Lower leg skin (tissue), 3 donors: ENCODE data around the gene GLT6D1.
"Not testable (repeated sequence)": the region's sequence is repeated elsewhere in the genome, so short reads cannot be mapped to it uniquely, and the experiment has no call there.

Experiments
- POLR2A ChIP-seq, 2 donors: fragments of 450-650 bp; IDR thresholded peaks; one replicate each; pipeline ENCODE4 v1.6.1; 2016 to 2017; ENCODE audit warnings: antibody characterized with exemption in 2 of 2, mild to moderate bottlenecking in 1 of 2, moderate library complexity in 1 of 2
- TF ChIP-seq, protein P1 (sequence below), 3 donors: fragments of 450-650 bp; IDR thresholded peaks; one replicate each; pipeline ENCODE4 v1.5.1; 2016; ENCODE audit warnings: antibody characterized with exemption in 3 of 3, mild to moderate bottlenecking in 3 of 3, moderate library complexity in 2 of 3

- TF ChIP-seq POLR2A (IDR thresholded peaks at IDR 0.05) = not testable (repeated sequence)
- TF ChIP-seq, protein P1, sequence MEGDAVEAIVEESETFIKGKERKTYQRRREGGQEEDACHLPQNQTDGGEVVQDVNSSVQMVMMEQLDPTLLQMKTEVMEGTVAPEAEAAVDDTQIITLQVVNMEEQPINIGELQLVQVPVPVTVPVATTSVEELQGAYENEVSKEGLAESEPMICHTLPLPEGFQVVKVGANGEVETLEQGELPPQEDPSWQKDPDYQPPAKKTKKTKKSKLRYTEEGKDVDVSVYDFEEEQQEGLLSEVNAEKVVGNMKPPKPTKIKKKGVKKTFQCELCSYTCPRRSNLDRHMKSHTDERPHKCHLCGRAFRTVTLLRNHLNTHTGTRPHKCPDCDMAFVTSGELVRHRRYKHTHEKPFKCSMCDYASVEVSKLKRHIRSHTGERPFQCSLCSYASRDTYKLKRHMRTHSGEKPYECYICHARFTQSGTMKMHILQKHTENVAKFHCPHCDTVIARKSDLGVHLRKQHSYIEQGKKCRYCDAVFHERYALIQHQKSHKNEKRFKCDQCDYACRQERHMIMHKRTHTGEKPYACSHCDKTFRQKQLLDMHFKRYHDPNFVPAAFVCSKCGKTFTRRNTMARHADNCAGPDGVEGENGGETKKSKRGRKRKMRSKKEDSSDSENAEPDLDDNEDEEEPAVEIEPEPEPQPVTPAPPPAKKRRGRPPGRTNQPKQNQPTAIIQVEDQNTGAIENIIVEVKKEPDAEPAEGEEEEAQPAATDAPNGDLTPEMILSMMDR (IDR thresholded peaks at IDR 0.05) = not testable (repeated sequence)
Measured at GRCh38 chr9:135669018-135669417, 29.7 kb upstream of the GLT6D1 start.
